ENCODE results near the gene KRT77.

Gene KRT77

DNA sequence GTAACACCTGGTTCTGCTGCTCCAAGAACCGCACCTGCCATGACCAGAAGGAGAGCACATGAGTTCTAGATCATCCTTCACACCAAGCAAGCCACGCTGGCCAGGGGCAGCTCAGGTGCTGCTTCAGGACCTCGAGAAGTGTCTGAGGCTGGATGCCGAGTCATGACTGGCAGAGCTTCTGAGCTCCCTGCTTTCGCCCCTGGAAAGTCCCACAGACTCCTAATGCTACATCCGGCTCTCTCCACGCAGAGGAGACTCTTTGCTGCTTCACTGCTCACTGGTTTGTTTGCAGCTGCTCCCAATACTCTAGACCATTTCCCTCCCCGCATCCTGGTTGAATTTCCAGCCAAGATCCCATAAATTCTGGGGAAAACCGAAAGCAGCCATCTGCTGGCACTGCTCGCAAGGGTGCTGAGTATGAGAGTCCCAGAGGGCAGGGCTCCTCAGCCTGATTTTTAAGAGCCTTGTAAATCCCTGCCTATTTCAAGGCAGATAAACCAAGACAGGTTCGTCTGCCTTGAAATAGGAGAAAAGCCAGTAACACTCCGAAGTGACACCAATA, 52.7 kb downstream of the KRT77 start:
- DNase-seq: no peak

DNA sequence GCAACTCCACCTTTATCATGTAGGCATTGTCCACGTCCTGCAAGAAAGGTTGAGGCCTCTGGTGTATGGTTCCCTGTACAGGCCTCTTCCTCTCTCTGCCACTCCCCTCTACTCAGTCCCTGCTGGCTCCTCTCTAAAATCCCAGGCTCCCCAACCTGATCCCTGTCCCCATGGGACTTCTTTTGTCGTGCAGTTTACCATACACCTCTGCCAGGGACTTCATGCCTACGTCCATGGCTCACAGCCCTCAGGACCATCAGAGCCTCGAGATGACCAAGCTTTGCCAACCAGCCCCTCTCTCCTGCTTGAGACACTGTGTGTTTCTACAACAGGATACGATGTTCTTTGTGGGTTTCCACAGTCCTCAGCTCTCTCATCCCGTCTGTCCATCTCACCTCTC, 54.3 kb downstream of the KRT77 start:
- no peak for DNase-seq

DNA sequence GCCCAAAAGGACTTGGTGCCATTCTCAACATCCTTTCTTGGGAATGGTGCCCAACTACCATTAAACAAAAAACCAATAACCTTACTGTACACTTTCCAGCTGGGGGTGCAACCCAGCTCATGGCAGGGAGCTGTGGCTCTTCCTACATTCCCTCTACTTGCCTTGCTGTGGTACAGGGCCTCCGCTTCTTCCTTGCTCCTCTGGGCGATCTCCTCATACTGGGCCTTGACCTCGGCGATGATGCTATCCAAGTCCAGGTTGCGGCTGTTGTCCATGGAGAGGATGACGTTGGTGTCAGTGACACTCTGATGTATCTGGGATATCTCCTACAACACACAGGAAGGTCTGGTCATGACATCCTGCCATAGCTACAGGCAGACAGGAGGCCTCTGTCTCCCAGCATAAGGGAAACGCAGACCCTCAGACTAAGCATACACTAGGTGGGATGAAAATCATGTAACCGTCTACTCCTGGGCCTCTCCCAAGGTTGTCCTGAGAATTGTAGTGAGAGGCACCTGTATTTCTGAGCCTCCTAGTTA, 55.2 kb downstream of the KRT77 start:
- DNase-seq: no peak

DNA sequence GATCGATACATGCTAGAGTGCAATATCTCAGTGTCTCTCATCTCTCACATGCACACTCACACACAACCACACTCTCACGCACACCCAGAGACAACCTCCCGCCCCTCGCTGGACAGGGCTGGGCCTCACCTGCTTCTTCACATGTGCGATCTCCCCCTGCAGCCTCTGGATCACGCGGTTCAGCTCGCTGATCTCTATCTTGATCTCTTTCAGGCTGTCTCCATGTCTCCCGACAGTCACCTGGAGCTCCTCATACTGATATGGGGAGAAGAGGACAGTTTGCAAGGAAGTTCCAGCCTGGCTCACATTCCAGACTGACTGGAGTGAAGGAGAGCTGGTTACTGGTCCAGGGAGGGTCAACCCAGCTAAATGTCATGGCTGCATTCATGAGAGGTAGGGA, 55.7 kb downstream of the KRT77 start:
- DNase-seq: no peak

DNA sequence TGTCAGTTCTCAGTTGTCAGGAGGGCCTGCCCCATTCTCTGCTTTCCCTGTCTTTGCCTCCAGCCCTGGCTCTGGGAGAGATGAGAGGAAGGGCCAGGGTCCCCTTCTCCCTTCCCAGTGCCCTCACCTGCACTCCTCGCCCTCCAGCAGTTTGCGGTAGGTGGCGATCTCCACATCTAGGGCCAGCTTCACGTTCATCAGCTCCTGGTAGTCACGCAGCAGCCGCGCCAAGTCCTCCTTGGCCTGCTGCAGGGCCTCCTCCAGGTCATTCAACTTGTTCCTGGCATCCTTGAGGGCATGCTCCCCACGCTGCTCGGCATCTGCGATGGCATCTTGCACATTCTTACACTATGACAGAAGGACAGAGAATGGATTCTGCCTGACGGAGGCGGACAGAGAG, 56.7 kb downstream of the KRT77 start:
- no peak for DNase-seq

DNA sequence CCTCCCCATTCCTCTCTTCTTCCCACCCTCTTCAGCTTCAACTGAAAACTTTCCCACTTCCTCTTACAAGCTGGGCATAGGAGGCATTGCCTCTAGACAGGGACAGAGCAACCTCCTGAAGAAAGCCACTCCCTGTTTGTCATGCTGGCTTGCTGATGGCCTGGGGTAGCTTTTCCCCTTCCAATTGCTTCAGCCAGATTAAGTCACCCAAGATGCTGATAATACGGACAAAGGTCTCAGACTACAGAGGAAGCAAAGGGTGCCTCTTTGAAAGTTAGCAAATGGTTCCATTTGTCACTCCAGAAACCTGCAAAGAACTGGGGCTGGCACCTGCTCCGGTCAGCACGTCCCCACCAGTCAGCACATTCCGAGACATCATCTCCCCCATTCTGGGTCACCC, 57.3 kb downstream of the KRT77 start:
- DNase-seq: no peak

DNA sequence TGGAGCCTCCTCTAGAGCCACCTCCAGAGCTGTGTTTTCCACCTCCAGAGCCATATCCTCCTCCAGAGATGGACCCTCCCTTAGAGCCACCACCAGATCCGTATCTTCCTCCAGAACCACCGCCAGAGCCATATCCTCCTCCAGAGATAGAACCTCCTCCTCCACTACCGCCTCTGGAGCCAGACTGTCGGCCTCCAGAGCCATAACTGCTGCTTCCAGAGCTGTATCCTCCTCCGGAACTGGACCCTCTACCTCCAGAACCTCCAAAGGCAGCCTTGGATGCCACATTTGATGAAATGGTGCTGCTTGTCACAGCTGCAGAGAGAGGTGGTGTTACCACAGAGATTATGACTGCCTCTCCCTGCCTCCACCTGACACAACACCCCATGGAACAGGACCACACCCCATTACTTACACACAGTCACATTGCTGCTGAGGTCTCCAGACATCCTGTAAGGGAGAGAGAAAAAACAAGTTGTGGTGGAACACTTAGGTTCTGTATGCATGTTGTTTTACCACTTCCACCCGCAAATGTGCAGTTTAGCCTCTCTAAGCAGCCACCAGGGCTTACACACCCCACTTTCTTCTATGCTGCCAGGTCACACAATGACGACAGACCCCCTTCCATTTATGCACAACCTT, 58.1 kb downstream of the KRT77 start:
- no peak for DNase-seq

DNA sequence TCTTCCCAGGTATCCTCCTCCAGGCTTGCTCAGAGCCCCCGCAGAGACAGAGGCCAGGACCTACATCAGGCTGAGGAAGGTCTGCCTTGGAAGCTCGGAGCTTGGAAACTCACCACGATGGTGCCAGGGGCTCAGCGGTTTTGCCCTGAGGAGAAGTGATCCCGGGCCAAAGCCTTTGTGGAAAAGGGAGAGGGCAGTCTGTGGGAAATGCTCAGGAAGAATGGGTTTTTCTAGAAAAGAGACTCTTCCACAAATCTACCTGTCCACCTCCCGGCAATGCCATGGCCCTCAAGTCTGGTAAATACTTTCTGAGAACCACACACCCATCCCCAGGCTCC, 59.3 kb downstream of the KRT77 start:
- DNase-seq: no peak

DNA sequence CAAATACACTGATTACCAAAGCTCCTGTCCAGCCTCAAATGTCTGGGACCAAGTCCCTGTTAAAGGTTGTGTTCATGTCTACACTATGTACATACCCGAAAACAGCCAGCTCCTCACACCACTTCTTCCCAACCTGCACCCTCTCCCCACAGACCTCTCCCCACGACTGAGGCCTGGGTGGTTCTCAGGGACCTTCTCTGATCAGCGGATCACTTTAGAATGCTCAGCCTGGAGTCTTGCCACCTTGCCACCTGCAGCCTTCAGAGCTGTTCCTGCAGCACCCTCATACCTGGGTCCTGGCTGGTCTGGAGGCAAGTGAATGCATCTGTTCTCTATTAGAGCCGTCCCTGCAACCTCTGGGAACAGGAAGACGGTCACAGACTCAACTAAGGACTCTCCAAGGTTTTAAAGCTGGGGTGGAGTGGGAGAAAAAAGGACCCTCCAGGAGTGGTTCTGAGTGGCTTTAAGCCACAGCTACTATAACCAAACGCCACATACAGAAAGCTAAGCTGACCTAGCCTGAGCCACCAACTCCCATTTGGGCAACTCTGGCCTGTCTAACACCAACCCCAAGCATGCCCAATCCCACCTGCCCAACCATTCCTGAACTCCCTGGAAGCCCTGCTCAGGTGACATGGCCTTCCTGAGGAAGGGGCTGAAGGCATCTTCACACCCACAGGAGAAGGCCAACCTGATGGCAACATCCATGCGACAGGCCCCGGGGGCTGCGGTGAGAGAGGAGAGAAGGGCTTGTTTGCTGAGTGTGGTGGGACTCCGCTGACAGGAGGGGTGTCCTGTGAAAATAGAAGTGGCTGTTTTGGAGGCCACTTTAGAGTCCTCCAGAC, 59.9 kb downstream of the KRT77 start:
- no peak for DNase-seq

DNA sequence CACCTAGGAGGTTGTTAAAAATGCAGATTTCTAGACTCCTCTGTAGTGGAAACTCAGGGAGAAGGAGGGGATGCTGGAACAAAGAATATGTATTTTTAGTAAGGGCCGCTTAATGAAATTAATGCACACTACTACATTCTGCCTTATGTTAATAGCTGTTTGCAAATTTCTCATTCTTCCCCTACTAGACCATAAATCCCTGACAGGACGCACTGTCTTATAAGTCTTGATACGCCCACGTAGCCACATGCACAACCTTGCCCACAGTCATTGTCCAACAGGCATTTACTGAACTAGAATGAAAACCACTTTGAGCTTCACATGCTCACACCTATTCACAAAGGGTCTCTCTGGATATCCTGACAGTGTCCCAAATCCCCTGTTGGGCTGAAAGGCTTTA, 61.9 kb downstream of the KRT77 start:
- no peak for DNase-seq
